H1 (cell line): Measurements from ENCODE around the gene ZIM2. TPM values are rescaled to one million over a fixed set of nuclear protein-coding genes. Genes with fewer than 3 reads are reported as not detected.

ENCODE experiments used
- CTCF ChIA-PET: fragments of 300-600 bp; sonication (Branson Sonifier 250); formaldehyde crosslinking; loops from one replicate; lab custom pipeline; 2021; ENCODE audit not compliant: partially characterized antibody; lab: Charles Lee
- POLR2A ChIA-PET: fragments of 300-600 bp; sonication (Branson Sonifier 250); formaldehyde crosslinking; loops from one replicate; lab custom pipeline; 2021; ENCODE audit warnings: inconsistent platforms; ENCODE audit not compliant: partially characterized antibody; lab: Charles Lee
- DNase-seq, 2 experiments: peaks; one replicate each; pipeline versions ENCODE4 v3.0.0 to v3.0.0-alpha.2; 2010 to 2022; ENCODE audit warnings: low spot score in 2 of 2, low read depth in 1 of 2, mixed read lengths in 1 of 2
- FAIRE-seq: peaks from 2 replicates; lab custom pipeline; 2011; peaks lifted over from hg19 to GRCh38; lab: Jason Lieb, UNC
- H2AFZ ChIP-seq: 2 replicates; pipeline ENCODE4 v1.8.1; 2012; ENCODE audit warnings: low read length, inconsistent platforms
- H2AK5ac ChIP-seq: 2 replicates; pipeline ENCODE4 v1.6.1; 2013; ENCODE audit warnings: low read depth, low read length
- H2BK120ac ChIP-seq: replicated peaks from 2 replicates; pipeline ENCODE3; 2013; ENCODE audit warnings: low read depth, low read length, inconsistent platforms
- H2BK12ac ChIP-seq: 2 replicates; pipeline ENCODE4 v1.6.1; 2013; ENCODE audit warnings: low read depth, low read length
- H2BK15ac ChIP-seq: 2 replicates; pipeline ENCODE4 v1.6.1; 2013; ENCODE audit warnings: low read length
- H2BK20ac ChIP-seq: 2 replicates; pipeline ENCODE4 v1.6.1; 2013; ENCODE audit warnings: low read length
- H2BK5ac ChIP-seq: 2 replicates; pipeline ENCODE4 v1.6.1; 2013; ENCODE audit warnings: low read depth, low read length
- H3K14ac ChIP-seq: 2 replicates; pipeline ENCODE4 v1.6.1; 2013; ENCODE audit warnings: inconsistent platforms; ENCODE audit not compliant: insufficient read length
- H3K18ac ChIP-seq: 2 replicates; pipeline ENCODE4 v1.6.1; 2013; ENCODE audit warnings: low read length; ENCODE audit errors: extremely low read depth
- H3K23ac ChIP-seq: 2 replicates; pipeline ENCODE4 v1.6.1; 2013; ENCODE audit warnings: inconsistent platforms; ENCODE audit not compliant: insufficient read length
- H3K23me2 ChIP-seq: 2 replicates; pipeline ENCODE4 v1.6.1; 2013; ENCODE audit warnings: low read depth, low read length
- H3K27ac ChIP-seq: 2 replicates; pipeline ENCODE4 v1.6.1; 2011; ENCODE audit warnings: low read depth, low read length, inconsistent platforms
- H3K27me3 ChIP-seq, 4 experiments: replicated peaks in 1 of 4; 1 replicate in 1 of 4; 2 replicates in 3 of 4; pipeline versions ENCODE4 v1.6.1 to v1.8.1; 2011 to 2013; ENCODE audit warnings: low read length in 3 of 4, mild to moderate bottlenecking in 3 of 4, inconsistent platforms in 2 of 4, mixed read lengths in 2 of 4, moderate library complexity in 1 of 4; ENCODE audit not compliant: control insufficient read depth in 3 of 4, insufficient read depth in 3 of 4; ENCODE audit errors: extremely low read depth in 1 of 4
- H3K36me3 ChIP-seq, 4 experiments: 2 replicates each; pipeline versions ENCODE4 v1.6.1 to v1.8.1; 2011 to 2013; ENCODE audit warnings: mild to moderate bottlenecking in 4 of 4, low read length in 3 of 4, moderate library complexity in 2 of 4, control low read depth in 1 of 4, inconsistent platforms in 1 of 4; ENCODE audit not compliant: insufficient read depth in 4 of 4, control insufficient read depth in 2 of 4
- H3K4ac ChIP-seq: replicated peaks from 2 replicates; pipeline ENCODE3; 2013; ENCODE audit warnings: low read length, low read depth, mixed read lengths, inconsistent platforms; ENCODE audit not compliant: insufficient read length
- H3K4me1 ChIP-seq, 4 experiments: replicated peaks in 1 of 4; 1 replicate in 1 of 4; 2 replicates in 3 of 4; pipeline versions ENCODE4 v1.6.1 to v1.8.1; 2011 to 2013; ENCODE audit warnings: low read length in 3 of 4, inconsistent platforms in 2 of 4, mixed read lengths in 1 of 4; ENCODE audit not compliant: insufficient read depth in 4 of 4, control insufficient read depth in 3 of 4
- H3K4me2 ChIP-seq, 2 experiments: 2 replicates each; pipeline versions ENCODE4 v1.6.1 to v1.8.1; 2011 to 2013; ENCODE audit warnings: low read depth in 2 of 2, low read length in 2 of 2, control low read depth in 1 of 2, inconsistent platforms in 1 of 2, mild to moderate bottlenecking in 1 of 2; ENCODE audit not compliant: insufficient read depth in 1 of 2
- H3K4me3 ChIP-seq, 4 experiments: fragments of 200-600, 300-600 bp in 1 of 4; sonication (generic), shearing (Covaris generic), sonication (Bioruptor Twin) in 1 of 4; 2 replicates each; pipeline versions ENCODE4 v1.5.1 to v1.8.1; 2011 to 2016; ENCODE audit warnings: low read length in 4 of 4, low read depth in 3 of 4, control low read depth in 2 of 4, inconsistent platforms in 2 of 4, mild to moderate bottlenecking in 2 of 4, mixed read lengths in 1 of 4, moderate library complexity in 1 of 4; ENCODE audit not compliant: insufficient read depth in 2 of 4; ENCODE audit errors: extremely low read depth in 1 of 4
- H3K56ac ChIP-seq: replicated peaks from 2 replicates; pipeline ENCODE3; 2013; ENCODE audit warnings: low read depth, mild to moderate bottlenecking, mixed read lengths, low read length, inconsistent platforms; ENCODE audit not compliant: insufficient read length
- H3K79me1 ChIP-seq: 2 replicates; pipeline ENCODE4 v1.6.1; 2013; ENCODE audit warnings: low read depth, low read length, control low read depth
- H3K79me2 ChIP-seq, 2 experiments: 2 replicates each; pipeline versions ENCODE4 v1.6.1 to v1.8.1; 2012 to 2013; ENCODE audit warnings: low read length in 2 of 2, mild to moderate bottlenecking in 2 of 2, inconsistent platforms in 1 of 2; ENCODE audit not compliant: insufficient read depth in 2 of 2, control insufficient read depth in 1 of 2
- H3K9ac ChIP-seq, 4 experiments: replicated peaks in 1 of 4; 1 replicate in 1 of 4; 2 replicates in 3 of 4; pipeline versions ENCODE4 v1.6.1 to v1.8.1; 2011 to 2013; ENCODE audit warnings: low read depth in 3 of 4, low read length in 3 of 4, control low read depth in 2 of 4, mild to moderate bottlenecking in 2 of 4, moderate library complexity in 2 of 4, inconsistent platforms in 1 of 4; ENCODE audit errors: extremely low read depth in 1 of 4
- H3K9me3 ChIP-seq, 2 experiments: 2 replicates each; pipeline versions ENCODE4 v1.6.1 to v1.8.1; 2012 to 2013; ENCODE audit warnings: mild to moderate bottlenecking in 2 of 2, moderate library complexity in 2 of 2, control low read depth in 1 of 2, inconsistent platforms in 1 of 2, low read depth in 1 of 2, low read length in 1 of 2, mixed read lengths in 1 of 2; ENCODE audit not compliant: insufficient read depth in 2 of 2
- H4K20me1 ChIP-seq, 2 experiments: replicated peaks in 1 of 2; 2 replicates each; pipeline versions ENCODE3 to v1.8.1; 2011 to 2013; ENCODE audit warnings: inconsistent platforms in 2 of 2, low read length in 2 of 2, mild to moderate bottlenecking in 1 of 2; ENCODE audit not compliant: insufficient read depth in 2 of 2, control insufficient read depth in 1 of 2
- H4K5ac ChIP-seq: 2 replicates; pipeline ENCODE4 v1.6.1; 2013; ENCODE audit warnings: low read length, low read depth, mixed read lengths, inconsistent platforms; ENCODE audit not compliant: insufficient read length
- H4K8ac ChIP-seq: 2 replicates; pipeline ENCODE4 v1.8.0; 2013; ENCODE audit warnings: mild to moderate bottlenecking, moderate library complexity, low read length, inconsistent platforms; ENCODE audit not compliant: insufficient read depth; ENCODE audit errors: extremely low read depth
- H4K91ac ChIP-seq: replicated peaks from 2 replicates; pipeline ENCODE3; 2013; ENCODE audit warnings: low read length, mixed read lengths, inconsistent platforms; ENCODE audit not compliant: insufficient read length
- EZH2 ChIP-seq: fragments of 200-600 bp; sonication (generic); IDR thresholded peaks from 2 replicates; pipeline ENCODE4 v1.7.1; 2012; ENCODE audit warnings: low read depth, mild to moderate bottlenecking, moderate library complexity, low read length, inconsistent platforms; ENCODE audit not compliant: severe bottlenecking
- KDM4A ChIP-seq: IDR thresholded peaks from one replicate; pipeline ENCODE4 v1.7.1; 2012; ENCODE audit warnings: low read depth, mild to moderate bottlenecking, moderate library complexity, low read length, inconsistent platforms; ENCODE audit not compliant: severe bottlenecking
- NRF1 ChIP-seq: IDR thresholded peaks from 2 replicates; pipeline ENCODE4 v1.6.1; 2011; ENCODE audit warnings: mild to moderate bottlenecking, low read depth, low read length, improper control_type of control experiment
- RNF2 ChIP-seq: fragments of 200-900, 300-1000 bp; sonication (generic); IDR thresholded peaks from 2 replicates; pipeline ENCODE4 v1.7.1; 2016; ENCODE audit warnings: borderline replicate concordance, low read depth, mild to moderate bottlenecking, antibody characterized with exemption, low read length; ENCODE audit not compliant: poor library complexity, severe bottlenecking; ENCODE audit errors: missing control alignments
- SRF ChIP-seq: IDR thresholded peaks from 2 replicates; pipeline ENCODE4 v1.6.1; 2011; ENCODE audit warnings: mild to moderate bottlenecking, low read depth, low read length, moderate library complexity
- WGBS, 2 experiments: shearing (Covaris generic) in 1 of 2; methylation state at CpG; one replicate each; pipeline versions ENCODE4 v1.1.6 to v1.1.7; 2013 to 2015; ENCODE audit warnings: low lambda C conversion rate in 2 of 2, mixed read lengths in 2 of 2, inconsistent platforms in 1 of 2, low coverage in 1 of 2, missing lambda C conversion rate in 1 of 2; ENCODE audit not compliant: insufficient replicate concordance in 2 of 2, insufficient coverage in 1 of 2, insufficient read length in 1 of 2; ENCODE audit errors: extremely low coverage in 1 of 2, missing lambda C conversion rate in 1 of 2; 5-methylcytosine and 5-hydroxymethylcytosine counted together
- polyA plus RNA-seq, 7 experiments: library from polyadenylated mRNA; depleted of rRNA in 3 of 7; stranded (reverse) in 5 of 7; unstranded in 2 of 7; fragments of >200 nt in 5 of 7; fragments of 200-250 nt in 2 of 7; gene quantifications; 1 replicate in 5 of 7; 2 replicates in 1 of 7; 4 replicates in 1 of 7; pipeline versions ENCODE4 v1.2.1 to v1.2.3, GENCODE V29; 2011 to 2013; ENCODE audit warnings: missing spikeins in 2 of 7, mixed read lengths in 2 of 7
- total RNA-seq: library from RNA; stranded (reverse); fragmentation: NEBNext Ultra II Directional; extraction: Animal tissue kit (Norgen Biotek cat#: 25700); gene quantifications from 2 replicates; pipeline ENCODE4 v1.2.1, GENCODE V29; 2021

Gene ZIM2
- total and polyA plus RNA-seq, 2 of the 8 experiments (the other 6 are each of a cell fraction or from before 2014, with no cell fraction given): not detected

DNA sequence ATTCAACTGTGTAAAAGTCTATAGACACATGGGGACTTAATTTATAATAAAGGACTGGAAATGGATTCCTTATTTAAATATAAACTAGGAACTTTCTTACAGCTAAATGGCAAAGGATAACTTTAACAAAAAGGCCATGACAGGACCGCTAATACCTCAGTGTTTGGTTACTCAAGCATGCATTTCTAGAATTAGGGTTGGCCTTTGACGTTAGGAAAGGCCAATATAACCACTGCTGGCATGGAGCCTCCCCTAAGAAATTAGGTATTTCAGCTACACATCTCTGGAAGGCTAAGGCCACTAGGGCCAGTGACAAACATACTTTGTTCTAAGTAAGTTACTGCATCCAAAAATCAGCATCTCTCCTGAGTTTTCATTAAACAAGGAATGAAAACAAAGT lies 9.3 kb downstream of the ZIM2 start:
- H3K4me2 ChIP-seq: no peak overlapping the region
- H2BK12ac ChIP-seq: no peak overlapping the region
- H3K27ac ChIP-seq: no peak overlapping the region
- CTCF ChIA-PET: no interaction called here
- no peak overlapping the region for H4K91ac ChIP-seq
- H3K4me3 ChIP-seq: no peak overlapping the region
- no peaks in the 10 kb centered on the region for H4K20me1 ChIP-seq
- no peak overlapping the region for H2BK15ac ChIP-seq
- H3K9ac ChIP-seq: no peak overlapping the region
- H3K36me3 ChIP-seq: no peaks in the 10 kb centered on the region
- H3K4ac ChIP-seq: no peak overlapping the region
- no peak overlapping the region for H3K56ac ChIP-seq
- no peaks in the 10 kb centered on the region for H3K23me2 ChIP-seq
- no peak overlapping the region for H3K14ac ChIP-seq
- 28% methylated on average over 2 of the region's 2 CpGs; no CpG with 5 or more reads in 1 of the 2 experiments for WGBS, 2 experiments
- no peaks in the 10 kb centered on the region for H3K4me1 ChIP-seq
- DNase-seq (no peak), FAIRE-seq (no peak)
- H3K23ac ChIP-seq: no peak overlapping the region
- peaks cover 72 to 75% of the 10 kb centered on the region in 2 experiments for H3K9me3 ChIP-seq
- no peak overlapping the region for H3K18ac ChIP-seq
- no peak overlapping the region for H2AK5ac ChIP-seq
- H4K5ac ChIP-seq: no peak overlapping the region
- no peak overlapping the region for H2AFZ ChIP-seq
- H4K8ac ChIP-seq: no peak overlapping the region
- no peaks in the 10 kb centered on the region for H3K27me3 ChIP-seq
- POLR2A ChIA-PET: no interaction called here
- H2BK120ac ChIP-seq: no peak overlapping the region
- no peak overlapping the region for H2BK5ac ChIP-seq
- TF ChIP-seq KDM4A (no peak), RNF2 (no peak), NRF1 (no peak), EZH2 (no peak), SRF (no peak)
- H3K79me2 ChIP-seq: no peaks in the 10 kb centered on the region
- H2BK20ac ChIP-seq: no peak overlapping the region
- H3K79me1 ChIP-seq: no peaks in the 10 kb centered on the region; the same call in 1 of the 2 replicates
